Measurements from ENCODE around the gene DYNLL1. TPM values are rescaled to one million over a fixed set of nuclear protein-coding genes. Genes with fewer than 3 reads are reported as not detected.

DYNLL1 gene
- total RNA-seq, 1 experiment from 2014 or later, result 618 TPM

DNA sequence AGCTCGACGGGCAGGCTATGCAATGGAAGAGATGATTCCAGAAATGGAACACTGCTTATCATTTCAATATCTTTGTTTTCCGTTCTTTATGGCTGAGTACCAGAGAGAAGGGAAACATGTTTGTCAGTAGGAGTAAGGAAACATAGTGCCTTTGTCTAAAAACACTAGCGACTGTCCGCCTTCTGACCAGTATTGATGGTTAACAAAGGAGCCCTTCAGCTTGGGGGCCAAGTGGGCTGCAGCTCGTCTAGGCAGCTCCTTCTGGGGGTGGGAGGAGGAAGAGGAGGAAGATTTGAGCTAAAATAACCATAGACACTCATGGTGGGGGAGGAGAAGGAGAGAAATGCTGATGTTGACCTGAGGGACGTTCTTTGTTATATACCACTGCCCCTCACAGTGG lies 18.1 kb downstream of the DYNLL1 start:
- no peaks in the 10 kb centered on the region for H3K4me1 Mint-ChIP-seq
- Histone ChIP-seq H2AFZ (ENCODE audit: low read length) (no peak overlapping the region), H3K14ac (ENCODE audit: insufficient read depth, low read length) (no peak overlapping the region), H4K5ac (ENCODE audit: insufficient read length, low read depth, low read length) (no peak overlapping the region), H2AK5ac (ENCODE audit: insufficient read length, low read length) (no peak overlapping the region), H4K91ac (ENCODE audit: insufficient read length, low read depth, low read length) (no peak overlapping the region), H3K27ac (ENCODE audit: insufficient read length, low read depth, low read length) (no peak overlapping the region), H2BK15ac (ENCODE audit: low read depth, low read length) (no peak overlapping the region), H3K4me2 (ENCODE audit: insufficient read depth, insufficient read length, low read length) (no peak overlapping the region), H2BK12ac (ENCODE audit: insufficient read length, low read depth, low read length) (no peak overlapping the region), H3K79me2 (ENCODE audit: insufficient read depth, low read length) (no peaks in the 10 kb centered on the region), H2BK20ac (ENCODE audit: low read depth, low read length, poor library complexity, severe bottlenecking) (no peak overlapping the region), H3T11ph (ENCODE audit: low read length) (no peak overlapping the region), H3K18ac (ENCODE audit: insufficient read length, low read depth, low read length) (no peak overlapping the region), H3K9me3 (ENCODE audit: control insufficient read depth, low read depth, low read length) (no peaks in the 10 kb centered on the region), H2BK120ac (ENCODE audit: low read depth, low read length, poor library complexity, severe bottlenecking) (no peak overlapping the region), H3K4ac (ENCODE audit: low read depth, low read length) (no peak overlapping the region), H3K4me1 (ENCODE audit: insufficient read depth, low read length) (no peaks in the 10 kb centered on the region), H3K56ac (ENCODE audit: insufficient read length, low read depth, low read length) (no peak overlapping the region), H2BK5ac (ENCODE audit: insufficient read length, low read length) (no peak overlapping the region), H3K27me3 (ENCODE audit: insufficient read depth, low read length) (no peaks in the 10 kb centered on the region), H4K20me1 (ENCODE audit: control insufficient read depth, insufficient read depth, insufficient read length) (no peaks in the 10 kb centered on the region), H3K9ac (ENCODE audit: extremely low read depth, insufficient read length, low read length) (no peak overlapping the region), H3K23ac (ENCODE audit: insufficient read length, low read depth, low read length) (no peak overlapping the region), H3K79me1 (ENCODE audit: insufficient read depth, low read depth, low read length, poor library complexity, severe bottlenecking) (no peaks in the 10 kb centered on the region), H4K8ac (replicated peaks; ENCODE audit: insufficient read length, low read depth, low read length) (no peak overlapping the region), H3K23me2 (ENCODE audit: insufficient read length, low read depth, low read length, poor library complexity, severe bottlenecking) (no peaks in the 10 kb centered on the region)
- no peaks in the 10 kb centered on the region for H3K27me3 Mint-ChIP-seq (ENCODE audit: low read depth)
- H3K36me3 Mint-ChIP-seq (ENCODE audit: insufficient read depth in 1 of 3, low read depth in 3 of 3), result peaks cover 14 to 46% (median 37%) of the 10 kb centered on the region in 3 experiments; a peak in 6 of 7 replicates
- no peak for DNase-seq
- H3K4me3 Mint-ChIP-seq, result no peak overlapping the region
- no CpG with 5 or more reads among the region's 7 CpGs for whole genome bisulfite sequencing (ENCODE audit: extremely low coverage, insufficient read length, low lambda C conversion rate)
- TF ChIP-seq, protein P1, sequence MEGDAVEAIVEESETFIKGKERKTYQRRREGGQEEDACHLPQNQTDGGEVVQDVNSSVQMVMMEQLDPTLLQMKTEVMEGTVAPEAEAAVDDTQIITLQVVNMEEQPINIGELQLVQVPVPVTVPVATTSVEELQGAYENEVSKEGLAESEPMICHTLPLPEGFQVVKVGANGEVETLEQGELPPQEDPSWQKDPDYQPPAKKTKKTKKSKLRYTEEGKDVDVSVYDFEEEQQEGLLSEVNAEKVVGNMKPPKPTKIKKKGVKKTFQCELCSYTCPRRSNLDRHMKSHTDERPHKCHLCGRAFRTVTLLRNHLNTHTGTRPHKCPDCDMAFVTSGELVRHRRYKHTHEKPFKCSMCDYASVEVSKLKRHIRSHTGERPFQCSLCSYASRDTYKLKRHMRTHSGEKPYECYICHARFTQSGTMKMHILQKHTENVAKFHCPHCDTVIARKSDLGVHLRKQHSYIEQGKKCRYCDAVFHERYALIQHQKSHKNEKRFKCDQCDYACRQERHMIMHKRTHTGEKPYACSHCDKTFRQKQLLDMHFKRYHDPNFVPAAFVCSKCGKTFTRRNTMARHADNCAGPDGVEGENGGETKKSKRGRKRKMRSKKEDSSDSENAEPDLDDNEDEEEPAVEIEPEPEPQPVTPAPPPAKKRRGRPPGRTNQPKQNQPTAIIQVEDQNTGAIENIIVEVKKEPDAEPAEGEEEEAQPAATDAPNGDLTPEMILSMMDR (conservative IDR thresholded peaks at IDR 0.05), result no peak
- peak overlapping the region in 2 of 3 experiments; percentile 12 to 89; a peak in 2 of 7 replicates for H3K27ac Mint-ChIP-seq
- H3K9me3 Mint-ChIP-seq, result no peaks in the 10 kb centered on the region
